HEK293 (cell line): ENCODE data around the gene TEF.

ENCODE experiments used
- CTCF ChIA-PET: fragments of 350-600 bp; formaldehyde crosslinking; extraction: SDS; loops from one replicate; lab custom pipeline; 2021; ENCODE audit warnings: antibody characterized with exemption; lab: Yijun Ruan, JAX
- POLR2A ChIA-PET: fragments of 300-600 bp; formaldehyde crosslinking; extraction: SDS; loops from one replicate; lab custom pipeline; 2020; ENCODE audit warnings: antibody characterized with exemption, inconsistent platforms; lab: Yijun Ruan, JAX
- H3K27ac ChIP-seq: fragments of 200-500 bp; sonication (Bioruptor generic); 2 replicates; pipeline ENCODE4 v1.5.1; 2014; ENCODE audit warnings: low read depth, low read length, control low read depth, inconsistent platforms; ENCODE audit errors: extremely low read depth
- H3K36me3 ChIP-seq, 2 experiments: fragments of 200-500 bp in 1 of 2; sonication (Bioruptor generic) in 1 of 2; 1 replicate in 1 of 2; 2 replicates in 1 of 2; pipeline ENCODE4 v1.5.1; 2014 to 2017; ENCODE audit warnings: inconsistent platforms in 2 of 2, low read length in 2 of 2; ENCODE audit not compliant: control insufficient read depth in 2 of 2, insufficient read depth in 1 of 2
- H3K4me1 ChIP-seq: fragments of 200-500 bp; sonication (Bioruptor generic); 2 replicates; pipeline ENCODE4 v1.5.1; 2014; ENCODE audit warnings: mild to moderate bottlenecking, low read length, inconsistent platforms; ENCODE audit not compliant: control insufficient read depth, insufficient read depth
- H3K4me3 ChIP-seq: 2 replicates; pipeline ENCODE4 v1.5.1; 2011; ENCODE audit warnings: low read depth, mild to moderate bottlenecking, control low read depth, low read length, moderate library complexity
- H3K9me3 ChIP-seq: fragments of 200-500 bp; sonication (Bioruptor generic); 2 replicates; pipeline ENCODE4 v1.5.1; 2014; ENCODE audit warnings: low read depth, low read length, inconsistent platforms; ENCODE audit not compliant: control insufficient read depth, insufficient read depth
- HIC1 ChIP-seq: fragments of 450-650 bp; formaldehyde crosslinking; IDR thresholded peaks from 2 replicates; pipeline ENCODE4 v1.5.1; 2016; ENCODE audit warnings: missing biosample characterization, missing genetic modification characterization
- KLF17 ChIP-seq: fragments of 450-650 bp; formaldehyde crosslinking; IDR thresholded peaks from 2 replicates; pipeline ENCODE4 v1.5.1; 2016; ENCODE audit warnings: missing biosample characterization, missing genetic modification characterization
- PRDM4 ChIP-seq: fragments of 450-650 bp; formaldehyde crosslinking; IDR thresholded peaks from 2 replicates; pipeline ENCODE4 v1.5.1; 2017; ENCODE audit warnings: missing biosample characterization, missing genetic modification characterization
- ZBTB10 ChIP-seq: fragments of 450-650 bp; formaldehyde crosslinking; IDR thresholded peaks from 2 replicates; pipeline ENCODE4 v1.5.1; 2016; ENCODE audit warnings: missing biosample characterization, missing genetic modification characterization
- ZFP41 ChIP-seq: fragments of 450-650 bp; formaldehyde crosslinking; IDR thresholded peaks from 2 replicates; pipeline ENCODE4 v1.5.1; 2016; ENCODE audit warnings: missing biosample characterization, missing genetic modification characterization, borderline replicate concordance
- ZNF18 ChIP-seq: fragments of 450-650 bp; formaldehyde crosslinking; IDR thresholded peaks from 2 replicates; pipeline ENCODE4 v1.5.1; 2016; ENCODE audit warnings: missing biosample characterization, missing genetic modification characterization
- ZNF214 ChIP-seq: fragments of 450-650 bp; formaldehyde crosslinking; IDR thresholded peaks from 2 replicates; pipeline ENCODE4 v1.5.1; 2017; ENCODE audit warnings: missing biosample characterization, mild to moderate bottlenecking, missing genetic modification characterization, borderline replicate concordance
- ZNF221 ChIP-seq: fragments of 450-650 bp; formaldehyde crosslinking; IDR thresholded peaks from 2 replicates; pipeline ENCODE4 v1.5.1; 2017; ENCODE audit warnings: missing biosample characterization, missing genetic modification characterization, borderline replicate concordance
- ZNF24 ChIP-seq: fragments of 450-650 bp; formaldehyde crosslinking; IDR thresholded peaks from 2 replicates; pipeline ENCODE4 v1.5.1; 2016; ENCODE audit warnings: missing biosample characterization, missing genetic modification characterization
- ZNF292 ChIP-seq: fragments of 450-650 bp; formaldehyde crosslinking; IDR thresholded peaks from 2 replicates; pipeline ENCODE4 v1.5.1; 2016; ENCODE audit warnings: low read depth, missing biosample characterization, missing genetic modification characterization, borderline replicate concordance
- ZNF311 ChIP-seq: fragments of 450-650 bp; formaldehyde crosslinking; IDR thresholded peaks from 2 replicates; pipeline ENCODE4 v1.5.1; 2017; ENCODE audit warnings: missing biosample characterization, missing genetic modification characterization, borderline replicate concordance
- ZNF341 ChIP-seq: fragments of 450-650 bp; formaldehyde crosslinking; IDR thresholded peaks from 2 replicates; pipeline ENCODE4; 2016; ENCODE audit warnings: low read depth, missing biosample characterization, missing genetic modification characterization
- ZNF350 ChIP-seq: fragments of 450-650 bp; formaldehyde crosslinking; IDR thresholded peaks from 2 replicates; pipeline ENCODE4 v1.5.0; 2017; ENCODE audit warnings: missing biosample characterization, mild to moderate bottlenecking, missing genetic modification characterization
- ZNF391 ChIP-seq: fragments of 450-650 bp; formaldehyde crosslinking; IDR thresholded peaks from 2 replicates; pipeline ENCODE4 v1.5.1; 2016; ENCODE audit warnings: low read depth, missing biosample characterization, missing genetic modification characterization, borderline replicate concordance
- ZNF433 ChIP-seq: fragments of 450-650 bp; formaldehyde crosslinking; IDR thresholded peaks from 2 replicates; pipeline ENCODE4 v1.5.1; 2016; ENCODE audit warnings: missing biosample characterization, missing genetic modification characterization, low read depth
- ZNF48 ChIP-seq: fragments of 450-650 bp; formaldehyde crosslinking; IDR thresholded peaks from 2 replicates; pipeline ENCODE4 v1.5.1; 2016; ENCODE audit warnings: missing biosample characterization, missing genetic modification characterization
- ZNF555 ChIP-seq: fragments of 450-650 bp; formaldehyde crosslinking; conservative IDR thresholded peaks from 2 replicates; pipeline ENCODE4 v1.5.1; 2017; ENCODE audit warnings: missing biosample characterization, mild to moderate bottlenecking, missing genetic modification characterization, inconsistent platforms
- ZNF629 ChIP-seq: fragments of 450-650 bp; formaldehyde crosslinking; IDR thresholded peaks from 2 replicates; pipeline ENCODE4 v1.5.1; 2017; ENCODE audit warnings: missing biosample characterization, missing genetic modification characterization
- ZNF645 ChIP-seq: fragments of 450-650 bp; formaldehyde crosslinking; IDR thresholded peaks from 2 replicates; pipeline ENCODE4; 2016; ENCODE audit warnings: missing biosample characterization, missing genetic modification characterization
- ZNF658 ChIP-seq: fragments of 450-650 bp; formaldehyde crosslinking; IDR thresholded peaks from 2 replicates; pipeline ENCODE4; 2016; ENCODE audit warnings: missing biosample characterization, missing genetic modification characterization
- ZNF664 ChIP-seq: fragments of 450-650 bp; formaldehyde crosslinking; IDR thresholded peaks from 2 replicates; pipeline ENCODE4 v1.5.1; 2016; ENCODE audit warnings: missing biosample characterization, missing genetic modification characterization

Gene TEF

GRCh38 chr22:41357191-41357590, 24.6 kb upstream of the TEF start:
- Histone ChIP-seq H3K4me1 (no peaks in the 10 kb centered on the region), H3K36me3 (peaks cover 0 to 67% of the 10 kb centered on the region in 2 experiments; a peak in 2 of 3 replicates), H3K9me3 (no peaks in the 10 kb centered on the region), H3K27ac (no peak overlapping the region), H3K4me3 (no peak overlapping the region)
- no peak for TF ChIP-seq ZNF221 (tag by site-specific recombination)
- TF ChIP-seq ZNF629: no peak
- TF ChIP-seq ZNF664 (tag by site-specific recombination): no peak
- TF ChIP-seq ZNF311: no peak
- TF ChIP-seq PRDM4 (tag by site-specific recombination): no peak
- TF ChIP-seq HIC1 (tag by site-specific recombination): no peak
- TF ChIP-seq ZNF645 (tag by site-specific recombination): no peak
- no peak for TF ChIP-seq ZNF658 (tag by site-specific recombination)
- TF ChIP-seq ZNF214: no peak
- no peak for TF ChIP-seq ZNF18 (tag by site-specific recombination)
- no peak for TF ChIP-seq ZFP41 (tag by site-specific recombination)
- no peak for TF ChIP-seq ZNF350 (tag by site-specific recombination)
- ChIA-PET CTCF (interaction anchor here (0.9 kb wide), 1 partner anchor 10 kb away, joined by 4 read pairs; no protein-coding TSS in a partner anchor), POLR2A (interaction anchor here (1.5 kb wide), 1 partner anchor 9 kb away, joined by 6 read pairs; no protein-coding TSS in a partner anchor)

GRCh38 chr22:41358927-41359326, 22.8 kb upstream of the TEF start:
- Histone ChIP-seq H3K36me3 (peaks cover 0 to 53% of the 10 kb centered on the region in 2 experiments; a peak in 2 of 3 replicates), H3K4me3 (no peak overlapping the region), H3K4me1 (no peaks in the 10 kb centered on the region), H3K27ac (no peak overlapping the region), H3K9me3 (no peaks in the 10 kb centered on the region)
- POLR2A ChIA-PET: no interaction called here
- CTCF ChIA-PET: no interaction called here
- TF ChIP-seq ZNF341 (tag by site-specific recombination): 0 out of 2 replicates have a peak, but pooled peaks have one; percentile 18
- TF ChIP-seq ZNF24 (tag by site-specific recombination): no peak
- TF ChIP-seq ZNF292: no peak
- TF ChIP-seq HIC1 (tag by site-specific recombination): peak; percentile 6; the same call in 1 of the 2 replicates
- no peak for TF ChIP-seq ZNF391 (tag by site-specific recombination)
- no peak for TF ChIP-seq ZNF48 (tag by site-specific recombination)
- TF ChIP-seq ZNF555 (tag by site-specific recombination): no peak
- no peak for TF ChIP-seq ZNF433
- TF ChIP-seq ZBTB10: no peak
- TF ChIP-seq KLF17 (tag by site-specific recombination): no peak
